ENCODE data around the gene PEX10.
A peak's percentile ranks its signal among the peaks of the same experiment; 100 is the strongest.

PEX10 gene

DNA sequence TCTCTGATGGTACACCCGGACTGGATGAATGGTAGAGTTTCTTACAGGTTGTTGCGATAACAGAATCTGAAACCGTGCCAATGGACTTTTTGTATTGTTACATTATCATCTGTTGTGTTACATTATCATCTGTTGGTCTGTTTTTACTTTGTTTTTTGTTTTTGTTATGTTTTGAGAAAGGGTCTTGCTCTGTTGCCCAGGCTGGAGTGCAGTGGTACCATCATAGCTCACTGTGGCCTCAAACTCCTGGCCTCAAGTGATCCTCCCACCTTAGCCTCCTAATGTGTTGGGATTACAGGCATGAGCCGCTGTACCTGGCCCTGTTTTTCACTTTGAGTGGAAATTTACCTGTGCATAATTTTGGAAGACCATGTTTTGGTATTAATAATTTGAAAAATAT is 10.2 kb upstream of the PEX10 start:
- DNase-seq: no peak

GRCh38 chr1:2419416-2419815 is 7.1 kb upstream of the PEX10 start:
- DNase-seq: no peak

DNA sequence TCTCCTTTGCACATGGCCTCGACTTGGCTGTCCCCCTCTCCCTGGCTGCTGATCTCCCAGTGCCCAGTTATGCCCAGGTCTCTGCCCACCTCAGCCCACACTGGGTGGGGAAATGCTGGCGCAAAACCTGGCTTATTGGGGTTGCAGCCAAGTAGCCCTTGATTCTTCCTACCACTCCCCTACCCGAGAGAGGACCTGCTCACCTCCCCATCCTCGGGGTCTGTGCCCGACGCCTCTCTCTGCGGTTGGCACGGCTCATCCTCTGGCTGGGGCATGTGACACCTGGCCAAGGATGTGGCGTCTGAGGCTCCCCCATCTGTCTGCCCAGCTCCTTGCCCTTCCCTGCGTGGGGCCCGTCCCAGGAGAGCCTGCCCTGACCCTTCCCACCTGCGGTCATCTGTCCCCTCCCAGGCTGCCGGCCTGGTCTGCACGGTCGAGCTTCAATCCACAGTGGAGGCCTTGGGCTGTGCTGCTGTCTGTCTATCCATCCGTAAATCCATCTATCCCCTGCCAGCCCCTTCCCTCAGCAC is 6.5 kb upstream of the PEX10 start:
- no peak for DNase-seq

GRCh38 chr1:2417833-2418225 is 5.5 kb upstream of the PEX10 start:
- DNase-seq: no peak

- no peak for DNase-seq
Observed at GRCh38 chr1:2417083-2417832, 4.9 kb upstream of the PEX10 start.

- DNase-seq: no peak
Observed at GRCh38 chr1:2416403-2416802, 4.0 kb upstream of the PEX10 start.

GRCh38 chr1:2415801-2416208 is 3.4 kb upstream of the PEX10 start:
- no peak for DNase-seq

GRCh38 chr1:2415337-2415736 is 3.0 kb upstream of the PEX10 start:
- DNase-seq: no peak

DNA sequence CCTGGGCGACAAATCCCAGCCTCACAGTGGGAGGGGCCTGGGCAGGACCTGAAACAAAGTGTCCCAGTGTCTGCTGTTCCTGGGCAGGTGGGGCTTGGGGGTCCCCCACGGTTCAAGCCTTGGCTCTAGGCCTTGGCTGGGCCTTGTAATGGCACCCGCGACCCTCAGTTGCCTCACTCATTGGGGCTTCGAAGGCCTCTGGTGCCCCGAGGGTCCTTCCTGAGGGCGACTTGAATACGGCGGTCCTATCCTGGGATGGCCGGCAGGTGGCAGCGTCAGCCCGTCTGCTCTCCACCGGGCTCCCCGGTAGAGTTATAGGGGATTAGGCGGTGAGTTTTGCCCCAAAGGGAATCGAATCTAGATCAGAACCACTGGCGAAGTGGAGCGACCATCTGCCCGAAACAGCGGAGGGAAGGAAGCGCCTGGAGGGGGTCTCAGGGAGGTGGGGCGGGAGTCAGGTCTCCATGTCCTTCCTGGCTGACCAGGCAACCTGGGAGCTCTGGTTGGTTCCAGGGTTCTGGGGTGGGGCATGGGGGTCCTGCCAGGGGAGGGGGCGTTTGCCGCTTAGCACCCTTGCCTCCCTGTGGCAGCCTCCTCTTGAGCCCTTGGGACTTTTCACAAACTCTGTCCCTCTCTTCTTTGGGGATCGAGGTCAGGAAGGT is 2.1 kb upstream of the PEX10 start:
- DNase-seq: peak; percentile 77

GRCh38 chr1:2413495-2414296 is 1.3 kb upstream of the PEX10 start:
- DNase-seq: no peak

DNA sequence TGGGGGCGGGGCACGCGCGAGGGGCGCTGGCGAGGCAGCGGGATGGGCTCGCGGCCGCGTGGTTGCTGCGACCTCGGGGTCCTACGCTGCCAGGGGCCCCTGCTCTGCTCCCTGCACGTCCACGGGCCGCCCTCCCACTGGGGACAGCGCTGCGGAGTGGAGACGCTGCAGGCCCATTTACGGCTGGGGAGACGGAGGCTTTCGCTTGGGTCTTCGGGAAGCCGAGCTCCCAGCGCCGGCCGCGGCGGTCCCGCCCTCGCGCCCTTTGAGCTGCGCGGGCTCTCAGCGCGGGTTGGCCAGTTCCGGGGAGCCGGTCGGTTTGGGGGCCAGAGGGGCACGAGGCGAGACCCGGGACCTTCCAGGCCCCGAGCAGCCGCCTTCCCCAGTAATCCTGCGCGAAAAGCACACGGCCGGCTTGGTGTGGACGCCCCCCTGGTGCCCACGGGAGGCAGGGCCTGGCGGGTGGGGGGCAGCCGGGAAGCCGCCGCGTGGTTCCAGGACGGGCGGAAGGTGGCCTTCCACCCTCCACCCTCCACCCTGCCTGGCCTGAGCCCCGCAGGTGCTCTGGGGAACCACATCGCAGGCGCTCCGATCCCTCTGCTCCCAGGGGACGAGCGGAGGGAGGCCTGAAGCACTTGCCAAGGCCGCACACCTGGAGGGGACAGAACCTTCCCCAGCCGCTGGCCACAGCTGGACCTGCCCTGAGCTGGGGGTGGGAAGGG is 570 bp upstream of the PEX10 start:
- DNase-seq: no peak

DNA sequence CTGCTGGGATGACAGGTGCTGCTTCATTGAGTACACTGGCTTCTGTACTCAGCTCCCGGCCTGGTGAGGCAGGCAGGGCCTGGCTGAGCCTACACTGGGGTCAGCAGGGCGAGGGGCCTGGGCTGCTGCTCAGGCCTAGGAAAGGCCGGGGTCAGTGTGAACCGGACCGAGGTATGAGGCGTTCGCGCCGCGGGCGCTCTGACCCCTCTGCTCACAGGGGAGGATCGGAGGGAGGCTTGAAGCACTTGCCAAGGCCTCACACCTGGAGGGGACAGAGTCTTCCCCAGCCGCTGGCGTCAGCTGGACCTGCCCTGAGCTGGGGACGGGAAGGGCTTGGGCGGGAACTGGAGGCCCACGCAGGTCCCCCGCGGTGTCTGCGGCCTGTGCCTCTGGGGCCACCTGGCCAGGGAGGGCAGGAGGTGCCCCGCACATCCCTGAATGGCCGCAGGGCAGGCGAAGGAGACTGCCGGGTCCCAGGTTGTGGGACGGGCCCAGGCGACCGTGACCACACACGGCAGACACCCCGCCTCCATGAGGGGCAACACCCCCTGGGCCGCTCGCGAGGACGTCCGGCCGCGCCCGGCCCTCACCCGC is 466 bp downstream of the PEX10 start:
- peak; percentile 33 for DNase-seq

DNA sequence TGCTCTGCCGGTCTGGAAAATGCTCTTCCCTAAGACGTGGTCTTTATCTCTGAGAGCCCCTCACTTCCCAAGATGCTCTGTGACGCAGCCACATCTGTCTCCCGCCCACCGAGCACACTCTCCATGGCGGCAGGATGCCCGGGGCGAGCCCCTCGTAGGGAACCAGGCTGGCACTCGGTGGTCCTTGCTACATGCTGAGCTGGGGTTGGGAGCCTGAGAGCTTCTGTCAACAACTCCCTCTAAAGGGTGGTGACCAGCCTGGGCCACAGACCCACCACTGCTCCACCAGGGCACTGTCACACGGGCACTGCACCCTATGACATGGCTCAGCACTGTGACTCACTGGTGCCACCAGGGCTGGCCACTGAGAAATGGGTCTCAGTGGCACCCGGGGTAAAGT is 2.6 kb downstream of the PEX10 start:
- DNase-seq: no peak

DNA sequence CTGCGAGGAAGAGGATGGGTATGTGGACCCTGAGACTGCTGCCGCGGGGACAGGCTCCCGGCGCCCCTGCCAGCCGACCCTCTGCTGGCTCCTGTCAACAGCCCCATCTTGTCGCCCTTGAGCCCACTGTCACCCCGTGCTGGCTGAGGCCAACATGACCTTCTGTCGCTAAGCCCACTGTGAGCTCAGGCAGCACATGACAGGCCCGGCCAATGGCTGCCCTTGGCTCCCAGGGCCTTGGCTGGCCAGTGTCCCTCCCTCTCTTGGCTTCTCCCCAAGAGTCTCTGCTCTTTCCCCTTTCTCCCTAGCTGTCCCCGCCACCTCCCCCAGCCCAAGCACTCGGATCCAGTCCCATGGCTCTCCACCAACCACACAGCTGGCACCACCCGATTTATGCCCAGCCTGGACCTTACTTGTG is 3.5 kb downstream of the PEX10 start:
- DNase-seq: no peak

GRCh38 chr1:2408456-2408855 is 3.9 kb downstream of the PEX10 start:
- no peak for DNase-seq

- DNase-seq: no peak
Observed at GRCh38 chr1:2407991-2408275, 4.4 kb downstream of the PEX10 start.

GRCh38 chr1:2407166-2407990 is 5.0 kb downstream of the PEX10 start:
- no peak for DNase-seq

- DNase-seq: no peak
Observed at GRCh38 chr1:2406451-2407041, 5.8 kb downstream of the PEX10 start.

DNA sequence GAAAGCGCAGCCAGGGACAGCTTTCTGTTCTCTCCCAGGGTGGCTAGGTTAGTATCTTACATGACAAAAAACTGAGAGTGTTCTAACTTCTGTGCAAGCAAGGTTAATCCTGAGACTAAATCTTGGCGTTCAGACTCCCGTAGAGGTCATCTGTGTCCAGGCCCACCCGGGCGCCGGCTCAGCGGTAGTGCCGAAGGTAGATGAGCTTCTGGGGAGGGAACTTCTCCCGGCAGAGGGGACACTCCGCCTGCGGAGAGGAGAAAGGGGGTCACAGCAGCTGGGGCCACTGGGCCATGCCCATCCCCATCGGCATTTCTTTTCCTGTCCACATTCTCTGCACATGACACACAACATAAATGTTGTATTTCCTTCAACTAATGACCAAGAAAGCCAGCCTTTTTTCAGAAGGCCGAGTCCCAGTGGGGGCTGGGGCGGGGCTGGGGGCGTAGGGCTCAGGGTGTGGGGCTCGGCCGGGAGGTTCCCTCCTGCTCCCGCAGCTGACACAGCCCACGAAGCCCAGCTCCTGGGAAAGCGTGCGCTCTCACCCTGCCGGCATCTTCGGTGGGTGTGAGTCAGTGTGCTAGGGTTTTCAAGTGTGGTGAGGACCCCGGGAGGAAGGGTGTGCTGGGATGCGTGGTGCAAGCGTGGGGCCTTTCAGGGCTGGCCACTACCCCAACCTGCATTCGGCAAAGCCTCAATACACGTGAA is 6.6 kb downstream of the PEX10 start:
- no peak for DNase-seq

- no peak for DNase-seq
Observed at GRCh38 chr1:2404890-2405511, 7.4 kb downstream of the PEX10 start.

Measured in effector CD4-positive, alpha-beta T cell (primary cell).